ENCODE data around the gene PRKCA.
"Not testable (repeated sequence)": the region's sequence is repeated elsewhere in the genome, so short reads cannot be mapped to it uniquely, and the experiment has no call there.

PRKCA gene

DNA sequence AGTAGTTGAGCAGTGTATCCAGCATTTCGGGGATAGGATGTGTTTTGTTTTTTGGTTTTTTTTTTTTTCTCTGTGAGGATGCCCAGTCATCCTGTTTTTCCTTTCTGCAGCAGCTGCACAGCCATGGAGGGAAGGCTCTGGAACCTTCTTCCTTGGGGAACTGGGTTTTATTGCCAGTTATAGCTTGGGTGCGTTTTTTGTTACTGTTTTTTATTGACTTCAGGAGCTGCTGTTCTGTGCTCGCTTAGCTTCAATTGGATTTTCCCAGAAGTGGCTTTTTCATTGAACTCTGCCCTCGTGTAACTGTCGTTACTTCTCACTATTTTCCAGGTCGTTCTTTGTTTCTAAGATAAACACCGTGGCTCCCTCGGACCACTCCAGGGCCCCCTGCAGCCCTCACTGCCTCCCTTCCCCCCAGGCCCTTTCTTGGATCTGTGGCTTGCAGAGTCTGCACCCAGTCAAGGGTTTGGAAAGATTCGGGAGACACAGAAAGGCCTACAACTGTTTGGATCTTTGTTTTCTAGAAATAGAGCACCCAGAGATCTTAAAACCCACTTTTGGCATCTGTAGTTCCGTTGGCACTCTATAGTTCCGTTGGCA, 412.8 kb downstream of the PRKCA start:
- DNase-seq: no peak
- no peak for TF ChIP-seq POLR2A (IDR thresholded peaks at IDR 0.05; ENCODE audit: low read length)

DNA sequence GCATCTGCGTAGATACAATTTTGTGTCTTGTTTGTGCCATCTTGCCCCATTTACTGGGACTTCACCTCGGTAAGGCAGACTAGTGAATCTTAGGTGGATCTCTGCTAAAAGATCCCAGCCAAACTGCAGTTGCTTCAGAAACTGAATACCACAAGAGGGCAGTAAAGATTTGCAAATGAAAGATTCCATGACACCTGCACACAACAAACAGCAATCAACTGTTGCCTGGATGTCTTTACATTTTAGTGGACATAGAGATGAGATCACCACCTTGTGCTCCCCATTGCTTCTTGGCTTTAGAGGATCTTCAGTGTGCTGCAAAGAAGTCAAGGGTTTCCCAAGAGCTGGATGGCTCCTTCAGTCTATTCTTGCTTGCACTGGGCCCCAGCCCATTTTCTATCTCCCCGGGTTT, 413.3 kb downstream of the PRKCA start:
- peak; percentile 52 to 62 for DNase-seq
- TF ChIP-seq POLR2A (IDR thresholded peaks at IDR 0.05; ENCODE audit: low read length) (no peak), GATA1 (IDR thresholded peaks at IDR 0.05; ENCODE audit: low read depth, low read length) (no peak)

DNA sequence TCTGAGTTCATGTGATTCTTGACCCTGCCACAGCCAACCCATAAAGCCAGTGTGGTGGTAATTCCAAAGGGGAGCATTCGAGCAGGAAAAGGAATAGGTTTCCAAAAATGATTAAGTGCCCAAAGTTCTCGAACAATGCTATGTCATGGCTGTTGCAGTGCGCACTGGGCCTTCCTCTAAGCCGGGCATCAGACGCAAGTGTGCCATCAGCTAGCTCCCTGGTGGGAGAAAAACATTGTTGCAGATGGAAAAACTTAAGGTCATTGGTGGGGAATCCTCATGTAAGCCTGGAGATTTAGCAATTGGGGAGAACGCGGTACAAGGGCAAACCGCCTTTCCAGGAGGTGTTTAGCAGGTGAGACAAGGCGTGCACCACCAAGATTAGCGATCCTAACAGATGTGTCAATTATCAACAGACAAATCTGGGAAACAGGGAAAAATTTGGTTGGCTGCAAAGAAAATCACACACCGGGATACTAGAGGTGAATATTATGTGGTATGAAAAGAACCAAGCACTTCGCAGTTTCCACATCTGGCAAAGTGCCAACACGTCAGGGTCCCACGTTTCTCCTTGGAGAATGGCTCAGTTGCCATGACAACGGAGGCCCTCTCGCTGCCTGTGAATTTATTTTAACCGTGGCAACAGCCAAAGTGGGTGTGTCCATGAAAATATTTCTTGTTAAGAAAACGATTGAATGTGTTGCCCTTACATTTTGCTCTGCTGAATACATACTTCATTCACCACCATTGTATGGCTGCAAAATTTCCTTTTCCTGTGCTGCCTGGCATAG, 414.0 kb downstream of the PRKCA start:
- DNase-seq: peak in 1 of 2 experiments; percentile 2
- no peak for TF ChIP-seq GATA1 (IDR thresholded peaks at IDR 0.05; ENCODE audit: low read depth, low read length)
- no peak for TF ChIP-seq POLR2A (IDR thresholded peaks at IDR 0.05; ENCODE audit: low read length)

DNA sequence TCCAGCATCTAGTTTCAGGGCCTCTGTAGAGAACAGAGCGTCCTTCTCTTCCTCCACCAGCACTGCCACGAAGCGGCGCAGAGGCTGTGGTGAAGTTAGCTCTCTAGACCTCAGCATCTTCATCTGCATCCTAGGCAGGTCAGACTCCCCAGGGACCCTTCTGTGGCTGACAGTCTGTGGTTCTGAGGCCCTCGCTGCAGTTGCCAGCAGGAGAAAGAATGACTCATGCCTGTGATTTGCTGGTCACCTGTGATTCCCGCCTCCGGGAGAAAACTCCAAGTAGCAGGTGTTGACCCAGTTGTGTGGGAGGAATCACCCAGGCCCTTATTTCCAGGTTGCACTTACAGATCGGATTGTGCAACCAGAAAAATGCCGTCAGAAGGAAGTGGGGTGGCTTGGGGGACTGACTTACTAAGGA, 415.2 kb downstream of the PRKCA start:
- DNase-seq: no peak
- no peak for TF ChIP-seq GATA1 (IDR thresholded peaks at IDR 0.05; ENCODE audit: low read depth, low read length)
- TF ChIP-seq POLR2A (IDR thresholded peaks at IDR 0.05; ENCODE audit: low read length): no peak

DNA sequence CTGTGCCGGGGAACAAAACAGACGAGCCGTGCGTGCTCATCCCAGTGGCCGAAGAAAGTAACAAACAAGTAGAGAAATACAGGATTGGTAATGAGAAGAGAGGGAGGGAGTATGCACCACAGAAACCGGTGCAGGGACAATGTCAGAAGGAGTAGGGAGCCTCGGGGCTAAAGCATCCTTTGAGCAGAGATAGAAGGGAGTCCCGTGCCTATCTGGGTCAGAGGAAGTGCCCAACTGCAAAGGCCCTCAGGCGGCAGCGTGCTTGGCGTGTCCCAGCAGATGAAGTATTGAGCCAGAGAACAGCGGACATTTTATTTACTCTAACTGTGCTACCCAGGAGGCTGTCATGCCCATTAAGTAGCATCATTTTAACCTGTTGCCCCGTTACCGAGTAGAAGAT, 417.6 kb downstream of the PRKCA start:
- TF ChIP-seq POLR2A (IDR thresholded peaks at IDR 0.05; ENCODE audit: low read length) (no peak), GATA1 (IDR thresholded peaks at IDR 0.05; ENCODE audit: low read depth, low read length) (no peak)
- DNase-seq: no peak

DNA sequence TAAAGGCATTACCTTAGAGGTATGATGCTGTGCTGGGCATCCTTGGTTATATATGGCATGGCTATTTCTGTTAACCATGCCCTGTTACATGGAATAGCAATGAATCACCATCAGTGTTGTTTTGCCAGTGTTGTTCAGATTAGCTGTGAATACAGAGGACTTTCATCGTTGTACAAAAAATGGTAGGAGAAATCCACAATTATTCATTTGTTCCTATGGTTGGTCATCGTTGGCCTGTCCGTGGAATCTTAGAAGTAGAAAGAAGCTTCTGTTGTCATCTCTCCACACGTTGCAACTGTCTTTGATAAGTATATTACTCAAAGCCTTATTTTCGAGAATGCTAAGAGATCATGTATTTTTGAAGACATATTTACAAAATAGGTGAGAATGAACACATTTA, 418.2 kb downstream of the PRKCA start:
- TF ChIP-seq GATA1 (IDR thresholded peaks at IDR 0.05; ENCODE audit: low read depth, low read length) (no peak), POLR2A (IDR thresholded peaks at IDR 0.05; ENCODE audit: low read length) (no peak)
- DNase-seq: no peak

DNA sequence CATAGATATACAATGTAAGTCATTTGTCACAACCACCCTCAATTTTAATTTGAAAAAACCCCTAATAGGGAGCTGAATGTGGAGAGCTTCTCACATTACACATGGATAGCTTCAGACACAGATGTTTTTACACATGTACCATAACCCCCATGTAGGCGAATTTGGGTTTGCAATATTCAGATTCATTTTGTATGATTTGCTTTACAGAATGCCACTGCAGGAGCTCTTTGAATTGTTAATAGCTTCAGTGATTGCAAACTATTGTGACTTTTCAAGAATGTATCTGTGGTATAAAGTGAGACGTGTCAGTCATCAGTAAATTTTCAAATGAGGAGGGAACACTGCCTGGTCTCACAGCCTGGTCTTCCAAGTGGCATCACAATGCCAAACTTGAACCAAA, 419.9 kb downstream of the PRKCA start:
- TF ChIP-seq GATA1 (IDR thresholded peaks at IDR 0.05; ENCODE audit: low read depth, low read length) (no peak), POLR2A (IDR thresholded peaks at IDR 0.05; ENCODE audit: low read length) (no peak)
- DNase-seq: no peak

DNA sequence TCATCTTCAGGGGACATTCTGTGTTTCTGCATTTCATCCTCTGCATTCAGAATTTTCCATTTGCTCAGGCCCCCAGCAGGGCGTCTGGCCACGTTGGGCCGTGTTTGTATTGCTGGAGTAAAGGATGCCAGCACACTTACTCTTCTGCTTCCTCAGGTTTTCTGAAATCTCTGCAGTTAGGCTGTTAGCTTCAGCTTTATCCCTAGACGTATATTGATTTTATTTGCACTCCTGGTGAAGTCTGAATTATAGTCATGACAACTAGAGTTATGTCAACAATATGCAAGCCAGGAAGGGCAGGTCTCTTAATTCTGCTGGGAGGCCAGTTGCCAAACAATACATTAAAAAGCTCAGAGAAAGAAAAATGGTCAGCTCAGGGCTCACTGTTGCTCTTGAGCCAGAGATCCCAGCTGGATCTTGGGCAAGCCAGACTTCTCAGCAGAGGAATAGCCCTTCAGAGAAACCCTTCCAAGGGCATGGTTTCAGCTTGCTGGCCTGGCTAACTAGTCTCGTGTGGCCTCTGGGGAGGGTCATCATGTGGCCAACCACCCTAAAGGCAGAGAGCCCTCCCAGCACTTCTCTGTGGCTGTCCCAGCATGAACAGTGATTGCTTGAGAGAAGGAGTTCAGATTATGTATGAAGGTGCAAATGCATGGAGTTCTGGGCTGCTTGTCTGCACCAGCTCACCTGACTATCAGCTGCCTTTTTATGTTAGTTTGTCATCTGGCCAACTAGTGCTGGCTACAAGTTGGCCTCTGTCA, 422.3 kb downstream of the PRKCA start:
- no peak for TF ChIP-seq GATA1 (IDR thresholded peaks at IDR 0.05; ENCODE audit: low read depth, low read length)
- no peak for TF ChIP-seq POLR2A (IDR thresholded peaks at IDR 0.05; ENCODE audit: low read length)
- DNase-seq: no peak

DNA sequence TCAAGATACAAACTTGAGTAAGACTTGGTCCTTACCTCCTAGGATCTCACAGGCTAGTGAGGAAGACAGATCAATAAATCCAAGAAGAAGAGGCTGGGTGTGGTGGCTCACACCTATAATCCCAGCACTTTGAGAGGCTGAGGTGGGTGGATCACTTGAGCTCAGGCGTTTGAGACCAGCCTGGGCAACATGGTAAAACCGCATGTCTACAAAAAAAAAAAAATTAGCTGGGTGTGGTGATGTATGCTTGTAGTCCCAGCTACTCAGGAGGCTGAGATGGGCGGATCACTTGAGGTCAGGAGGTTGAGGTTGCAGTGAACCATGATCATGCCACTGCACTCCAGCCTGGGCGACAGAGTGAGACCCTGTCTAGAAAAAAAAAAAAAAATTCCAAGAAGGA, 423.0 kb downstream of the PRKCA start:
- not testable (repeated sequence) for DNase-seq

DNA sequence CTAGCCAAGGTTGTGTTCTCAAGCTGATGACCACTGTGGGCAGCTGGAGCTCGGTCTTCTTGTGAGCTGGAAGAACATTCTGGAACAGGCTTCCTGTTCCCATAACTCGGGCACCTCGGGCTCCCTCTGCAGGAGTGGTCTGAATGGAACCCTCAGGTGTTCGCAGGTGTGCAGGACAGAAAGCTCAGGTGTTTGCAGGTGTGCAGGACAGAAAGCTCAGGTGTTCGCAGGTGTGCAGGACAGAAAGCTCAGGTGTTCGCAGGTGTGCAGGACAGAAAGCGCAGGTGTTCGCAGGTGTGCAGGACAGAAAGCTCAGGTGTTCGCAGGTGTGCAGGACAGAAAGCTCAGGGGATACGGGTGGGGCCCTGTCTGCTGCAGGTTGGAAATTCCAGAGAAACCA, 423.5 kb downstream of the PRKCA start:
- DNase-seq: no peak
- TF ChIP-seq POLR2A (IDR thresholded peaks at IDR 0.05; ENCODE audit: low read length) (no peak), GATA1 (IDR thresholded peaks at IDR 0.05; ENCODE audit: low read depth, low read length) (no peak)

DNA sequence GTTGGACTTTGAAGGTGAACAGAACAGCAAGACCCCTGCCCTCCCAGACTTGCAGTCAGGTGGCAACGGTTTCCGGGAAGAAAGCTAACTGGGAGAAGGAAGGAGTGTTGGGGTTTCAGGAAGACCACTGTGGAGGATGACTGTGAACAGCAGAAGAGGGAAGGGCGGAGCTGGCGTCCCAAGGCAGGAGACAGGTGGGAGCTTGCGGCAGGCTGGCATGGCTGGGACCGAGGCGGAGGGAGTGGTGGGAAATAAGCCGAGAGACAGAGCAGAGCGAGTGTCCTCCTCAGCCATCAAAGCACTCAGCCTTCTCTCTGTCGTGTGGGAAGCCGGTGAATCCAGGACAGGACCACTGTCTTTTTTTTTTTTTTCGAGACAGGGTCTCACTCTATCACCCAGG, 424.0 kb downstream of the PRKCA start:
- TF ChIP-seq GATA1 (IDR thresholded peaks at IDR 0.05; ENCODE audit: low read depth, low read length) (no peak), POLR2A (IDR thresholded peaks at IDR 0.05; ENCODE audit: low read length) (no peak)
- no peak for DNase-seq

DNA sequence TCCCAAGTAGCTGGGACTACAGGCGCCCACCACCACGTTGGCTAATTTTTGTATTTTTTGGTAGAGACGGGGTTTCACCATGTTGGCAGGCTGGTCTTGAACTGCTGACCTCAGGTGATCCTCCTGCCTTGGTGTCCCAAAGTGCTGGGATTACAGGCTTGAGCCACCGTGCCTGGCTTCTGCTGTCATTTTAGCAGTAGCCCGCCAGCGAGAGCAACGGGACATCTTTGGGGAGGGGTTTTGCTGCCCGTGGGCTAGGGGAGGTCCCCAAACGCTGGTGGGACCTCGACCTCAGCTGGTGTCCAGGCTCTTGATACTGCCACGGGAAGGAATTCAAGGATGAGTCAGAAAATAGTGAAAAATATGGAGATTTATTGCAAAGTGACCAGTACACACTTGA, 424.4 kb downstream of the PRKCA start:
- no peak for TF ChIP-seq POLR2A (IDR thresholded peaks at IDR 0.05; ENCODE audit: low read length)
- no peak for TF ChIP-seq GATA1 (IDR thresholded peaks at IDR 0.05; ENCODE audit: low read depth, low read length)
- DNase-seq: no peak

DNA sequence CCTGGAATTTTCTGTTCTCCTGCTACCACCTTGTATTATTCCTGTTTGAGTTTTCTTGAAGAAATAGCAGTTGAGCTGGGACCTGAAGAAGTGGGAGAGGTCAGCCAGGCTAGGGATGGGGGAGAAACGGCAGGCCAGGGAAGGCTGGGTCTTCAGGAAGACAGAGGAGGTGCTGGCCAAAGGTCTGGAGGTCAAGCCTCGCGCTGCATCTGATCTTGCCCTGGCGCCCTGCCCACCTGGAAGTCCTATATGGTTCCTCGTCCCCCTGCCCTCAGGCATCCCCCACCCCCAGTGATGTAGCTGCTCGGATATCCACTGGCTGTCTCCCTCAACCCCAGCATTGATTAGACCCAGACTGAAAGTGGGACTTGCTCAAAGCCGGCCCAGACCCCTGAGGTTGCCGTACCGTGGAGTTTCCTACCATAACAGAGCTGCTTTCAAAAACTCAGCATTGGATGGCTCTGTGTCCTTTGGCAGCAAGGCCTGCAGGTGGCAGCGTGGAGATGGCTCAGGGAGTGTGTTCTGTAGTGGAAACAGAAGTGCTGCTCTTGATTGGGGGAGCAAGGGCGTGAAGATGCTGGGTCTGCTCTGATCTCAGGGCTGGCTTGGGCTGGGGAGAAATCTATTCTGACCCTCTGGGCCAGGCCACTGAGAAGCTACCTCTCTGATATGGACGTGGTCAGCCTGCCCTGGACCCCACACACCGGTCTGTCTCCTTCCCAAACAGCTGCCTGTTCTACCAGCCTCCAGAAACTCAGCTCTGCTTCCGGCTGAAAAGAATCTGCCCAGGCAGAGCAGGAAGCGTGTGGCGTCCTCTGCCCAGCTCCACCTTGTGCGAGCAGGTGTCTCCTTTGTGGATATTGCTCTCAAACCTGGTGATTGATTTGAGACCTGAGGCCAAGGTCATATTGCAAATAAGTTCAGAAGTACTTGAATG, 425.5 kb downstream of the PRKCA start:
- DNase-seq: peak; percentile 37 to 48
- TF ChIP-seq POLR2A (IDR thresholded peaks at IDR 0.05; ENCODE audit: low read length) (no peak), GATA1 (IDR thresholded peaks at IDR 0.05; ENCODE audit: low read depth, low read length) (no peak)

DNA sequence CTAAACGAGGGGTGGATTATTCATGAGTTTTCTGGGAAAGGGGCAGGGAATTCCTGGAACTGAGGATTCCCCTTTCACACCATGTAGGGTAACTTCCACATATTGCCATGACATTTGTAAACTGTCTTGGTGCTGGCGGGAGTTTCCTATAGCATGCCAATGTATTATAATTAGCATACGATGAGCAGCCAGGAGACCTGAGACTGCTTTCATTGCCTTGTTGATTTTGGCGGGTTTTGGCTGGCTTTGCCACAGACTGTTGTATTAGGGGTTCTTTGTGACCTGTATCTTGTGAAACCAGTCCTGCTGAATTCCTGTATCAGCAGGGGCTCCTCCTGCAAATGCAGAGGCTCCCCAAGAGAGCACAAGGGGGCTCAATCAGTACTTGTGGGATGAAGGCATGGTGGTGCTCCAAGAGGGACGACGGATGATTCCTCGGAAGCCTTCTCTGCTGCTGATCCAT, 428.1 kb downstream of the PRKCA start:
- DNase-seq: no peak
- TF ChIP-seq GATA1 (IDR thresholded peaks at IDR 0.05; ENCODE audit: low read depth, low read length): no peak

Measured in erythroblast (primary cell).